Esophagus (tissue), 2 donors: ENCODE data around the gene UNC13A. TPM values are rescaled to one million over a fixed set of nuclear protein-coding genes. Genes with fewer than 3 reads are reported as not detected.

Experiments
- H3K27ac ChIP-seq, 2 donors: one replicate each; pipeline ENCODE4 v1.5.1; 2013; ENCODE audit warnings: low read depth in 2 of 2, mild to moderate bottlenecking in 2 of 2, inconsistent platforms in 1 of 2, low read length in 1 of 2, moderate library complexity in 1 of 2
- H3K27me3 ChIP-seq, 2 donors: one replicate each; pipeline ENCODE4 v1.6.1; 2013; ENCODE audit warnings: low read length in 2 of 2, control low read depth in 1 of 2, mild to moderate bottlenecking in 1 of 2; ENCODE audit not compliant: insufficient read depth in 2 of 2, control insufficient read depth in 1 of 2
- H3K36me3 ChIP-seq, 2 donors: one replicate each; pipeline ENCODE4 v1.6.1; 2013; ENCODE audit warnings: low read length in 1 of 2; ENCODE audit not compliant: control insufficient read depth in 2 of 2, insufficient read depth in 2 of 2
- H3K4me1 ChIP-seq, 2 donors: one replicate each; pipeline ENCODE4 v1.6.1; 2013; ENCODE audit warnings: low read length in 1 of 2; ENCODE audit not compliant: control insufficient read depth in 2 of 2, insufficient read depth in 2 of 2
- H3K4me3 ChIP-seq, 2 donors: one replicate each; pipeline ENCODE4 v1.5.1; 2013; ENCODE audit warnings: low read length in 2 of 2, mild to moderate bottlenecking in 2 of 2, low read depth in 1 of 2, moderate library complexity in 1 of 2
- H3K9me3 ChIP-seq, 2 donors: one replicate each; pipeline ENCODE4 v1.6.1; 2013; ENCODE audit warnings: mild to moderate bottlenecking in 2 of 2, low read depth in 1 of 2, low read length in 1 of 2, moderate library complexity in 1 of 2; ENCODE audit not compliant: control insufficient read depth in 2 of 2, insufficient read depth in 1 of 2
- WGBS, 2 donors: extraction: QIAGEN DNeasy Blood & Tissue Kit; methylation state at CpG; one replicate each; pipeline ENCODE4 v1.1.7; 2013; 5-methylcytosine and 5-hydroxymethylcytosine counted together
- polyA plus RNA-seq, 2 donors: library from polyadenylated mRNA; stranded (reverse); fragments of 200-250 nt; gene quantifications; one replicate each; pipeline ENCODE4 v1.2.3, GENCODE V29; 2013
- donor health status: healthy with polysubstance abuse.
- donor health status: Bipolar disorder and iron deficiency.

Gene UNC13A
- polyA plus RNA-seq, 2 donors = 0.02 to 0.04 TPM

DNA sequence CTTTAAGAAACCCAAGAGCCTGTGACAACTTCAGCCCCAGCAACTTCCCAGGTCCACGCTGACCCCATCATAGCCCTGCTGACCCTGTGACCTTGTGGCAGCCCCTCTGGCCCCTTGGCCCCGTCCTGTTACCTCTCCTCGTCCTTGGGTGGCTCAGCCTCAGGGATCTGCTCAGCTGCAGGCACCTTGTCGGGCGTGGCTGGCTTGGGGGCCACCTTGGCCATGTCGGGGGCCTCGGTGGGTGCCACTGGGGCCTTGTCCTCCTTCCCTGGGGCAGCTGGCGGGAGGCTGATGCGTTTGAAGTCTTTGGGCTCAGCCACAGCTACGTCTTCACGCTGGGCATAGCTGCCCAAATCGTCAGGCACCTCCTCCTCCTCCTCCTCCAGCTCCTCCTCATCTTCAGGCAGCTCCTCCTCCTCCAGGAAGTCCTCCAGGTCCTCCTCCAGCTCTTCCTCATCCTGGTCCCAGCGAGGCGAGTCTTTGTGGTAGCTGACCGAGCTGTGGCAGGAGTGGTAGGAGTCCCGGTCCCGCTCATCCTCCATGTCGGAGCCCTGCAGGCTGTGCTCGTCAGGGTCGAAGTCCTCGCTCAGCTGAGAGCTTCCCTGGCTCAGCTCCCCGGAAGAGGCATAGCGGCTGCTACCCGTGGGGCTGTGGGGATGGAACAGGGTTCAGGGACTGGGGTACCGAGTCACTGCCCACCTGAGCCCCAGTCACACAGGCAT is 32.2 kb downstream of the UNC13A start:
- 78 to 84% methylated on average over 25 of the region's 25 CpGs for WGBS, 2 donors

DNA sequence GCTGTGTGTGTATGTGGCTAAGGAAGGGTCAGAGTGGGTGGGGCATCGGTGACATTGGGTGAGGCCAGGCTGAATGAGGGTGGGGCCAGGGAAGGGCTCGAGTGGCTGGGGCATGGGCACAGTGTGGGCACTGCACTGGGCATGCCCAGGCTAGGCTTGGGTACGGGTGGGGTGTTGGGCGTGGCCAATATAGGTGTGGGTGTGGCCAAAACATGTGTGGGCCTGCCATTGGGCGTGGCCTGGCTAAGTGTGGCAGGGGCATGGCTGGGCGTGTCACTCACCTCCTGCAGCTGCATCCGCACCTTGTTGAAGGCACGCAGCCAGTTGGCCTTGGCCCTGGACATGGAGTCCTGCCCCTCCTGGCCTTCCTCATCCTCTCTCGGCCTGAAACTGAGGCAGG is 33.2 kb downstream of the UNC13A start:
- Histone ChIP-seq H3K9me3 (peaks cover 0 to 12% of the 10 kb centered on the region in 2 donors), H3K36me3 (no peaks in the 10 kb centered on the region), H3K4me1 (no peaks in the 10 kb centered on the region), H3K27ac (no peak overlapping the region), H3K27me3 (no peaks in the 10 kb centered on the region), H3K4me3 (no peak overlapping the region)
- WGBS, 2 donors = 58 to 64% methylated on average over 8 to 9 of the region's 9 CpGs

More for the DNA sequence above, 32.2 kb downstream of the UNC13A start:
- H3K9me3 ChIP-seq = peaks cover 0 to 12% of the 10 kb centered on the region in 2 donors
- H3K27ac ChIP-seq = no peak overlapping the region
- H3K36me3 ChIP-seq = no peaks in the 10 kb centered on the region
- no peak overlapping the region for H3K4me3 ChIP-seq
- no peaks in the 10 kb centered on the region for H3K27me3 ChIP-seq
- no peaks in the 10 kb centered on the region for H3K4me1 ChIP-seq

DNA sequence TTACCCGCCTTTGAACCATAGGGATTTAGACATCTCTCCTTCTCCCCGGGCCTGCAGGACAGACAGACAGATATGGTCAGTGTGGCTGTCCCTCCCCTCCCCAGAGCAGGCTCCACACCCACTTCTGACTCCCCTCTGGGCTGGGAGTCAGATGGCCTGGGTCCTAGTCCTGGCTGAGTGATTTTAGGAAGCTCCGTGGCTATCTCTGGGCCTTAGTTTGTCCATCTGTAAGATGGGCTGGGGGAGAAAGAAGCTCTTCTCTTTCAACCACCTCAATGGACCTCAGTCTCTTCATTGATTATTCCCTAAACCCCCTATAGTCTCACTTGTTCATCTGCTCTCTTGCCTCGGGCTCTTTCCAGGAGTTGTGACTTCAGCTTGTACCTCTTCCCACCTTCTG is 35.5 kb downstream of the UNC13A start:
- 86 to 88% methylated on average over 4 of the region's 4 CpGs for WGBS, 2 donors
- no peak overlapping the region for H3K4me3 ChIP-seq
- no peaks in the 10 kb centered on the region for H3K36me3 ChIP-seq
- no peaks in the 10 kb centered on the region for H3K4me1 ChIP-seq
- no peak overlapping the region for H3K27ac ChIP-seq
- H3K27me3 ChIP-seq = no peaks in the 10 kb centered on the region
- peaks cover 0 to 12% of the 10 kb centered on the region in 2 donors for H3K9me3 ChIP-seq

DNA sequence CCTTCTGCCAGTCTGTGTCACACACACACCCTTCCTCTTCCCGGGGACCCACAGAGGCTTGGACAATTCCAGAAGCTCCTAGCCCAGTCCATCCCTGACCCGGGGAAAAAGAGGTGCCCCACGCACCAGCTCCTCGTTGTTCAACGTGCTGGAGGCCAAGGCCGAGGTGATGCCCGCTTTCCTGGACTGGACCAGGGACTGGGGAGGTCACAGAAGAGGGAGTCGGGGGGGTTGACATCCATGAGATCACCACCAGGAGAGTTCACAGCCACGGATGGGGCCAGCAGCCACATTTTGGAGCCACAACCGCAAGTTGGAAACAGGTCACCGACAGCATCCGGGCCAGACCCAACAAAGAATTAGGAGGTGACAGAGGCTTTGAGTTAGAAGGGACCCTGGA is 39.4 kb downstream of the UNC13A start:
- WGBS, 2 donors = 77 to 81% methylated on average over 12 of the region's 12 CpGs
- no peak overlapping the region for H3K4me3 ChIP-seq

DNA sequence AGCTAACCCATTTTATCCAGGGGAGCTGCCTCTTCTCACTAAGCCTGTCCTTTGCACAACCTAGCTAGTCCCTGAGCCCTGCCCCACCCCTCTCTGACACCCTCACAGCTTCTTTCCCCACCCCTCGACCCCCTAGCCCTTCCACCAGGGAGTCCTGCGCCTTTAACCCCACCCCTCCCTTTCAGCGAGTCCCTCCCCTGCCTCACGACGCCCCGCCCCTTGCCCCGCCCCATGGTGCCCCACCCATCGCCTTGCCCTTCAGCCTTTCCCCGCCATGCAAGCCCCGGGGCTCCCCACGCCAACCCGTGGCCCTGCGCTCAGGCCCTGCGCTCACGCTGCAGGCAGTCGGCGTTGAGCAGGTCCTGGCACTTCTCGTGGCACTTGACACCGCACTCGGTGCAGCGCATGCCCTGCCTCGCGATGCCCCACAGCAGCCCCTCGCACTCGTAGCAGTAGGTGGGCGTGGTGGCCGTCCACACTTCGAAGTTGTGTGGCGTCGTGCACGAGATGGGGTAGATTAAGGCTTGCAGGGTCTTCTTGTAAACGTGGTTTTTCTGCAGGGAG is 40.0 kb downstream of the UNC13A start:
- Histone ChIP-seq H3K4me3 (no peak overlapping the region), H3K4me1 (no peaks in the 10 kb centered on the region), H3K27ac (no peak overlapping the region), H3K9me3 (peaks cover 0 to 3% of the 10 kb centered on the region in 2 donors), H3K36me3 (no peaks in the 10 kb centered on the region), H3K27me3 (no peaks in the 10 kb centered on the region)
- 72 to 74% methylated on average over 32 of the region's 32 CpGs for WGBS, 2 donors

More for the DNA sequence above, 39.4 kb downstream of the UNC13A start:
- H3K27ac ChIP-seq = no peak overlapping the region
- no peaks in the 10 kb centered on the region for H3K4me1 ChIP-seq
- H3K27me3 ChIP-seq = no peaks in the 10 kb centered on the region
- peaks cover 0 to 3% of the 10 kb centered on the region in 2 donors for H3K9me3 ChIP-seq
- H3K36me3 ChIP-seq = no peaks in the 10 kb centered on the region

DNA sequence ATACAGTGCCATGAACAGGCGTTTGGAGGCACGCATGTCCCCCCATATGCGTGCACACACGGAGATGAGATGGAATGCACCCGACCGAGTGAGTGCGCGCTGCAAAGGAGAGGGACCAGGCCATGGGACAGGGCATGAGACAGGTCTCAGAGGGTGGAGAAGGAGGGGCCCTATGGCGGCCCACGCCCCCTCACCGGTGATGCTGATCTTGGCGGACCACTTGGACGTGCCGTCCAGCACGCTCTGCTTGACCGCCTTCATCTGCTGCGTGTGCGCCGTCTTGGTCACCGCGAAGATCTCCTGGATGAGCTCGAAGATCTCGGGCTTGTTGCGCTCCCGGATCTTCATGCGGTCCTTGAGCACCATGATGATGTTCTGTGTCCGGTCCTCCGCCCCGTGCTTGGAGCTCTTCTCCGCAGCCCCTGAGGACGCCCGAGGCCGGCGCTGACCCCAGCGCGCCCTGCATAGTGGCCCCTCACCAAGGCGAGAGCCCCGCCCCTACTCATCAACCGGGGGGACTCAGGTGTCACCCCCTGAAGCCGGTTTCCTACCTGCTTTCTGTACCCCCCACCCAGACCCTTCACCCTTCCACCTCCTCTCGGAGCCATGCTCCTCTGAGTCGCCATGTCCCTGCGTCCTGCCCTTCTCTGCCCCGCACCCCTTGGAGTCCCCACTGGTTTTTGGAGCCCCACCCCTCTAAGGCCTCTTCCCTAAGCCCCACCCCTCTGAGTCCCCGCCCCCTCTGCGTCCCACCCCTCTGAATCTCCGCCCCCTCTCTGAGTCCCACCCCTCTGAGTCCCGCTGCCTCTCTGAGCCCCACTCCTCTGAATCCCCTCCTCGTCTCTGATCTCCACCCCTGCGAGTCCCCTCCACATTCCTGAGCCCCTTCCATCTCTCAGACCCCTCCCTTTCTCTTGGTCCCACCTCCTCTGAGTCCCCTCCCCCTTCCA is 40.8 kb downstream of the UNC13A start:
- H3K4me3 ChIP-seq = no peak overlapping the region
- H3K27me3 ChIP-seq = no peaks in the 10 kb centered on the region
- H3K4me1 ChIP-seq = no peaks in the 10 kb centered on the region
- no peaks in the 10 kb centered on the region for H3K36me3 ChIP-seq
- peaks cover 0 to 3% of the 10 kb centered on the region in 2 donors for H3K9me3 ChIP-seq
- 88 to 89% methylated on average over 50 of the region's 50 CpGs for WGBS, 2 donors
- no peak overlapping the region for H3K27ac ChIP-seq

DNA sequence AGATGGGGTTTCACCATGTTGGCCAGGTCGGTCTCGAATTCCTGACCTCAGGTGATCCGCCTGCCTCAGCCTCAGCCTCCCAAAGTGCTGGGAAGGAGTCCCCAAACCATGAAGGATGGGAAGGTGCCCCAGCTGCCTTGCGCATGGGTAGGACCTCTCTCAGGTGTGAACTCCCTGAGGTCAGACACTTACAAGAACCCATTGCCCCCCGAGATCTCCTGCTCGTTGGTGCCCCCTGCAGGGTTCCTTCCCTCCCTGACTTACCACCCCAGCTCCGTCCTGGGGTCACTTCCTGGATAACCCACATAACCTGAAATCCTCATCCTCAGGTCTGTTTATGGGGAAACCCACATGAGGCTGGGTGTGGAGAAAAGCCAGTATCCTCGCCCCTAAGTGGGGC is 41.7 kb downstream of the UNC13A start:
- no peak overlapping the region for H3K4me3 ChIP-seq
- no peaks in the 10 kb centered on the region for H3K36me3 ChIP-seq
- no peaks in the 10 kb centered on the region for H3K27me3 ChIP-seq
- H3K27ac ChIP-seq = no peak overlapping the region
- no peaks in the 10 kb centered on the region for H3K4me1 ChIP-seq
- H3K9me3 ChIP-seq = peaks cover 0 to 3% of the 10 kb centered on the region in 2 donors
- 67 to 75% methylated on average over 8 of the region's 8 CpGs for WGBS, 2 donors

DNA sequence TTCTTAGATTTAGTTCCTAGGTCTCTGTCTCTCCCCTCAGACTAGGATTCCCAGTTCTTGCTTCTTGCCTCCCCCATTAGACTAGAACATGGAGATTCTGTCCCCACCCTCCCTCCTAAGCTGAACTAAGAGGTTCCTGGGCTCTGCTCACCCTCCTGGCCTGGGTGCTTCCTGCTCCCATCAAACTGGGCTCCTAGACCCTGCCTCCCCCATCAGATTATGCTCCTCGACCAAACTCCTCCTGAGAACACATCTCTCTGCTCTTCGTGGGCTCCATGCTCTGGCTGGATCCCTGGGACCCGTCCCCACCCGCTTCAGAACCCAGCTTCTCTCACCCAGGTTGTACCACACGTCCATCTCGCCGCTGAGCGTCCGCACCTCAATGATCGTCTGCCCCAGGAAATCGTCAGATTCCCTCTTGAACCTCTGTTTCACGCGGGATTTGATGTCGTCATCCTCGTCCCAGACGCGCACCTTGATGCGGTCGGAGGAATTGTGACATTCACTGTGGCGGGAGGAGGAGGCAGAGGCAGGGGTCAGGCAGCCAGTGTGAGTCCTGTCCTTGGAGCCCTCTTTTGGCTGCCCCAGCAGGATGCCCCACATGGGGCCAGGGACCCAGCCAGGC is 42.7 kb downstream of the UNC13A start:
- Histone ChIP-seq H3K36me3 (no peaks in the 10 kb centered on the region), H3K27me3 (no peaks in the 10 kb centered on the region), H3K9me3 (peaks cover 0 to 3% of the 10 kb centered on the region in 2 donors), H3K4me3 (no peak overlapping the region), H3K4me1 (no peaks in the 10 kb centered on the region), H3K27ac (no peak overlapping the region)
- 88 to 91% methylated on average over 20 of the region's 20 CpGs for WGBS, 2 donors

DNA sequence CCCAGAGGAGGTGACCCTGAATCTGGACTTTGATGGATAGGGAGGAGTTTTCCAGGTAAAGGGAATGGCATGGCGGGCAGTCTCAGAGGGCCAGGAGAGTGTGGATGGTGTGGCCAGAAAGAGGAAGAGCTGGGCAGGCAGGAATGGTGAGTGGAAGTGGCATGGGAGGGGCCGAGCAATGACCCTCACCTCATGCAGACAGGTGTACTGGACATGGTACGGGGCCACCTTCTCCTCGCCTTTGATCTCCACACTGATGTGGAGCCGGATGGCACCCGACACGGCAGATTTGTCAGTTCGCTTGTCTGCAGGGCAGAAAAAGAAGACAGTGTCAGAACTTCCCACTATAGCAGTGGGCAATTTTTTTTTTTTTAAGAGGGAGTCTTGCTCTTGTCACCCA is 45.5 kb downstream of the UNC13A start:
- H3K27me3 ChIP-seq = no peaks in the 10 kb centered on the region
- 83 to 88% methylated on average over 8 of the region's 8 CpGs for WGBS, 2 donors
- H3K27ac ChIP-seq = no peak overlapping the region

More for the DNA sequence above, 45.5 kb downstream of the UNC13A start:
- no peaks in the 10 kb centered on the region for H3K9me3 ChIP-seq
- no peaks in the 10 kb centered on the region for H3K36me3 ChIP-seq
- H3K4me1 ChIP-seq = no peaks in the 10 kb centered on the region
- H3K4me3 ChIP-seq = no peak overlapping the region
